ENCODE measurements around the gene TNFAIP8L3. TPM values are rescaled to one million over a fixed set of nuclear protein-coding genes. Genes with fewer than 3 reads are reported as not detected.

Gene TNFAIP8L3
- total RNA-seq, 1 experiment from 2014 or later: 0.07 TPM

DNA sequence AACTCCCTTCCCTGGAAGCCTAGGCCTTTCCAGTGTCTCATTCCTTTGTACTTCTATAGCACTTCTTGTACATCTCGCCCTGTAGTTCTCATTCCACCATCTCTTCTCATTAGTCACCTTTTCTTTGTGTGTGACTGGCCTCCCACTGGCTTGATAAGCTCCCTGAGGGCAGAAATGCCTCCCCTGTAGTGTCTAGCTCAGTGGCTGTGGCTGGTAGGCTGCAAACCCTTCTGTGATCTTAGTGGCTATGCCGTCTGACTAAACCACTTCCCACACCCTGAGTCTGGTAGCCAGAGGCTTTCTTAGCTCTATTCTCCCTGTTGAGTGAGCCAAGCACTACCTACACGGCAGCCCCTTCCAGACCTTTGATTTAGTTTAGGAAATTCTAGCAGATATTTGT, 24.4 kb upstream of the TNFAIP8L3 start:
- no peak for DNase-seq (ENCODE audit: extremely low read depth, low read depth)

DNA sequence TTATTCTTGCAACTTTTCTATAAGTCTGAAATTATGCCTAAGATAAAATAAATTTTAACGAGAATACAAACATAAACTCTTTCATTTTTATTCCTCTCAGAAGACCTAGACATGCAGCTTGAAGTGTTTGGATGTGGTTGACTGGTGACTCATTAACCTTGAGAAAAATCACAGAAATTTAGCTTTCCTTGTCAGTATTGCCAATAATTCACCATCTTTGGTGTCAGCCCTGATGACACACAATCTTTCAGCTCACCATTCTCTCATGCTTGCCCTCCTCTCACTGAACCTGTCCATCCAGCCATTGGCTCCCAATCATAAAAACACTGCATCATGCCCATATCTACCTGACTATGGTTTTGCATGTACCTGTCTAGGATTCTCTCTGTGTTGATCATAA, 22.6 kb upstream of the TNFAIP8L3 start:
- no peak for DNase-seq (ENCODE audit: extremely low read depth, low read depth)

DNA sequence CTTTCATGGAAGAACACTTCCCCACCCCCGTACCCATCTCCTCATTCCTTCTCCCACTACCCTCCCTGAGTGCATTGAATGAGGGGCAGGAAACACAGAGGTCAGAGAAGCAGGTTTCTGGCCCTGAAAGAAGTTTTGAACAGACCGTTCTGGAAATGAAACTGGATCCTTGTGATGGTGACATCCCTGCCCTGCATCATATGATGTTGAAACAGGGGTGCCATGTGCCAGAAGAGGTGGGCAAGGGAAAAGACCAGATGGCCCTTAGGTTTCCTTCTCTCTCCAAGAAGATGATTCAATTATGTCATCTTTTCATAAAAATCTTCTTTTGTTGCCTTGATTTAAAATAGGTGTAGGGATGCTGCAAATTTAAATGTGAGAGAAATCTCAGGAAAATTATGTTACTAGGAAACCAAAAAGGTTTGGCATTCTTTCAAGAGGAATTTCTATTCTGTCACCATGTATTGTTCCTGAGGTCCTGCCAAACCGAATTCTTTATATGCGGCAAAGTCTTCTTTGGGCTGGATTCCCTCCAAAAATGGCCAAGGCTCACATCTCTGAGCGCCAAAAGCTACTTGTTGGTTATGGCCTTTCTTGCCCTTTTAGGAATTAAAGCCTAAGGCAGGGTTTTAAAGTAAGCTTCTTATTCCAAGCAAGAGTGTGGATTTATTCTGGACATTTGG, 19.9 kb upstream of the TNFAIP8L3 start:
- no peak for DNase-seq (ENCODE audit: extremely low read depth, low read depth)

DNA sequence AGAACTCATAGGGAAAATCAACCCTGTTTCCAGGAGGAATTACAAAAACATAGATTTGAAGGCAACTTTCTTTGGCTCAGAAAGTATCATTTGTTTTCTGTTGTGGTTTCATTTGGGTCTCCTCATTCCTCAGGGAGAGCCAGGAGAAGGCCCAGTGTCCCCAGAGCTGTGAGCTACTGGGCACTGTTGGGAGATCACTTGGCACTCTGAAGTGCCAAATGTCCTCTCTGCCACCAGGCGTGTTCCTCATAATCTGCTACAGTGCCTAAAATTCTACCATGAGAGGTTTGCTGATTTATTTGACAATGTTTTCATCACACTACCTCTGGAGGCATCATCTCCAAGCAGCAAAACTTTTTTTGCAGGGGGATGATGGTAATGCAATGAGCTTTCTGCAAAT, 17.4 kb upstream of the TNFAIP8L3 start:
- no peak for DNase-seq (ENCODE audit: extremely low read depth, low read depth)

DNA sequence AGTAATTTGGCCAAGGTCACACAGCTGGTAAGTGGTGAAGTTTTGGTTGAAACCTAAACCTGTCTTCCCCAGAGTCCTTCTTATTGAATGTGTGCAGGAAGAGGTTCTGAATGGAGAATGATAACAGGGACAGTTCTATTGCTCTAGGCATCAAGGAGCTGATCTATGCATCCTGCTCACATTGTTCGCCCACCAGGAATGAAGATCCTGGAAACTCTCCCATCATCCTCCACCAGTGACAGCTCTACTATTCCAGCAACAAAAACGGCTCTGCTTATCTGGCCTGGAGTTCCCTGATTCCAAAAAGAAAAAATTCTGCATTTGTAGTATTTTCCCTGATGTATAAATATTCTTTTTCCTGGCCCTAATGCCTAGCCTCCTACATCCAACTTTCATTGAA, 16.4 kb upstream of the TNFAIP8L3 start:
- DNase-seq (ENCODE audit: extremely low read depth, low read depth): no peak

DNA sequence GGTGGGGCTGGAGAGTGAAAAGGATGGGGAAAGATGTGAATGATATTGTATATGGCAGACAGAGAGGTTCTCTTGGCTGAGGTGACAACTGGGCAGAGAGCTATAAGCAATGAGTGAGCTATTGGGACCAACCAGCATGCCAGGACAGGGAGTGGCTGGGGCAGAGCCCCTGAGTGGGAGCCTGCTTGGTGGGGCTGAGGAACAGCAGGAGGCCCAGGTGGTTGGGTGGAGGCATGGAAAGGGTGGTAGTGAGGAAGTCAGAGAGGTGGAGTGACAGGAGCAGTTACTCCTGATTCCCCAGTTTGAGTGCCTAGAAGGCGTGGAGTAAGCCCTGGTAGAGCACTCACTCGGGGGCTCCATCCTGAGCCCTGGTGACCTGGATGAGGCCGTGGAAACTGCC, 15.5 kb upstream of the TNFAIP8L3 start:
- no peak for DNase-seq (ENCODE audit: extremely low read depth, low read depth)

DNA sequence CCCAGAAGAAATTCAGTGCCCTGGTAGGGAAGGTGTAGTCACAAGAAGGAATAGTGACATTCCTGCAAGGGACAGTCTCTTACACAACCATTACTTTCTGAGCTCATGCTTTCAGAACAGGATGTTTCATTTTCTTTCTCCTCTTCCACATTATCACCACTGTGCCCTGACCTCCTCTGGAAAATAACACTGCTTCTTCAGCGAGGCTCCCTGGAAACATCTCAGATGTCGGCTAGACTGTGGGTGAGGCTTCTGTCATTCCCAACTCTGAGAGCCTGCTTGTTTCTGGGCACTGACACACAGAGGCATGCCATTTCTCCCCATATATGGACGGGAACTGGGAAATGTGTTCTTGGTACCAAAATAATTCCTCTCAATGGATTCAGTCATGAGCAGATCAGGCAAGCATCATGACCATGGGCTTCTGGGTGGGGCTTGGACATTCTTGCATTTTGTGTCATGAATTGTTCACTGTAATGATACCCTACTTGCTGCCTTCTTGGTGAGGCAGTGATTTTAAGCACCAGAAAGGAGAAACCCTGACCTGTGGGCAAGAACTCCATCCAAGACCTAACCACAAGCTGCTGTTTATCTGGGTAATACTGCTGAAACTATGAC, 14.3 kb upstream of the TNFAIP8L3 start:
- DNase-seq (ENCODE audit: extremely low read depth, low read depth): no peak

DNA sequence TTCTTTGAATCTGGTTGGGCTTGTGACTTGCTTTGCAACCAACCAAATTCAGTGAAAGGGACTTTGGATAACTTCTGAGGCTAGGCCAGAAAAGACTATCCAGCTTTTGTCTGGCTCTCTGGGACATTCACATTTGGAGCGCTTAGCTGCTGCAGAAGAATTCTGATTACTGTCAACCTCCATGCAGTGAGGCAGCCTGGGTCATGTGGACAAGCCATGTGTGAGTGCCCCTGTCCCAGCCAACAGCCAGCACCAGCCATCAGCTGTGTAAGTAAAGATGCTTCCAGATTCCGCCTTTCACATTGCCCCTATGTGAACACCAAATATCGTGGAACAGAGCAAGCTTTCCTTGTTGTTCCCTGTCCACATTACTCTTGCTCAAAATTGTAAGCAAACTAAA, 12.9 kb upstream of the TNFAIP8L3 start:
- DNase-seq (ENCODE audit: extremely low read depth, low read depth): no peak

DNA sequence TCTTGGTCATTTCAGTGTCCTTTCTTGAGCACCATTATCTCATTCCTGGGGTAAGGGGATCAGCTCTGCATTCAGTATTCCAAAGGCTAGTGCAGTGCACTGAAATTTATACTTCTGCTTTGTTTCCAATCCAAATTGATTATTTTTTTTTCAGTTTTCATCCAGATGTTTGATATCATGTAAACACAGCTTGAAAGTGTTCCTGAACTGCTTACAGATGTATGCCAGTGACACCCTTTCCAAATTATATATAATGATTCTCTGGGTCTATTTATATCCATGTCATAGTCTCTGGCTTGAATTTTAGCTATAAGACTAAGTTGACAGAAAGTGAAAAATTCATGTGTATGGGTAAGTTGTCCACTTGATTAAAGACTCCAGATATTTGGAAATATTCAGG, 11.8 kb upstream of the TNFAIP8L3 start:
- DNase-seq (ENCODE audit: extremely low read depth, low read depth): no peak

DNA sequence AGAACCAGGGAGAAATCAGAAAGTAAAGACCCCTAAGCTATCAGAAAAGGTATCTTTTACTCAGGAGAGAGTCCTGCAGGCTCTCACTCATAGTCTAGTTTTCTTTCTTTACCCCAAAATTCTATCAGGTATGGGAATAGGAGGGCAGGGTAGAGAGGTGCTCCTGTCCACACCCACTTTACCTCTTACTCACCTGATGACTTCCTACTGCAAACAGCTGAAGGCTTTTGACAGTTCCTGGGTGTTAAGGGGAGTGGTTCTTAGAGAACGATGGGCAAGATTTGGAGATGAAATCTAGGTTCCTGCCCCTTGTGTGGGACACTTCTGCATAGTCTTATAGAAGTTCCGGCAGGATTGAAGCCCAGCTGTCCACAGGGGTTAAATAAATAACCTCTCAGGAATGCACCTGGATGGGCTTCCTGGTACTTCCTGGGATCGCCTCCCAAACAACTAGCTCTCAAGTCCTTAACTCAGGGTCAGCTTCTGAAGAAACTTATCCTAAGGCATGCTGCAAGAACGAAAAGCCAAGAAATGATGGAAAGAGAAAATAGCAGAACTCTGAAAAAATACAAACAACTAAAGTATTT, 10.8 kb upstream of the TNFAIP8L3 start:
- no peak for DNase-seq (ENCODE audit: extremely low read depth, low read depth)

DNA sequence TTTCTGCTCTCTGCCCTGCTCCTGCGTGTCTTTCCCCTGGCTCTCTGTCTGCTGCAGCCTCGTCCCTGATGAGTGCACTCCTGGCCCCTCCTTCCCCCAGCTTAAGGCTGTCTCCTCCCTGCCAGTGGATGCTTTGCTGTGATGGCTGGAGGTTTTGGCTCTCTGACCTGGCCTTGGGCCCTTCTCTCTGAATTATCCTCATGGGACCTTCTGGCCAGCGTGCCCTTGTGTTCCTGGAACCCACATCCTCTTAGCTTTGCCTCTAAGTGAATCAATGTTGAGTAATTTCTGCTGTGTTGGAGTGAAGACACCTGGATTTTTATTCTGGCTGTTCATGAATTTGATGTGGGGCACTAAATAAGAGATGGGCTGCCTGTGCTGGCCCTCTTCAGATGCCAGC, 9.8 kb upstream of the TNFAIP8L3 start:
- DNase-seq (ENCODE audit: extremely low read depth, low read depth): no peak

DNA sequence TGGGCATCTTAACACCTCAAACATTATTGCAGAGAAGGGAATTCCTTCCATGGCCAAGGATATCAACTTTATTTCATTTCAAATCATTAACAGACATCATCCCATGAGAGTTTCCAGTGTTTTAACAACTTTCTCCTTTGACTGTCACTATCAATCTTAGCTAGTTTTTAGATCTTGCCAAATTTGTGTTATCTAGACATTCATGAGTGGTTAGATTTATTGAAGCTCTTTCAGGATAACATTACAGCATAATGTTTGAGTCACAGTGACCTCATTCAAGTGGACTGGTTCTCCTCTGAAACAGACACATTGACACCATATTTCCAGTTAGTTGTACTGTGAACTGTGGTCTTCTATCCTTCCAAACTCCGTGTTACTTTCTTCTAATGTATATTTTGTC, 8.6 kb upstream of the TNFAIP8L3 start:
- no peak for DNase-seq (ENCODE audit: extremely low read depth, low read depth)

DNA sequence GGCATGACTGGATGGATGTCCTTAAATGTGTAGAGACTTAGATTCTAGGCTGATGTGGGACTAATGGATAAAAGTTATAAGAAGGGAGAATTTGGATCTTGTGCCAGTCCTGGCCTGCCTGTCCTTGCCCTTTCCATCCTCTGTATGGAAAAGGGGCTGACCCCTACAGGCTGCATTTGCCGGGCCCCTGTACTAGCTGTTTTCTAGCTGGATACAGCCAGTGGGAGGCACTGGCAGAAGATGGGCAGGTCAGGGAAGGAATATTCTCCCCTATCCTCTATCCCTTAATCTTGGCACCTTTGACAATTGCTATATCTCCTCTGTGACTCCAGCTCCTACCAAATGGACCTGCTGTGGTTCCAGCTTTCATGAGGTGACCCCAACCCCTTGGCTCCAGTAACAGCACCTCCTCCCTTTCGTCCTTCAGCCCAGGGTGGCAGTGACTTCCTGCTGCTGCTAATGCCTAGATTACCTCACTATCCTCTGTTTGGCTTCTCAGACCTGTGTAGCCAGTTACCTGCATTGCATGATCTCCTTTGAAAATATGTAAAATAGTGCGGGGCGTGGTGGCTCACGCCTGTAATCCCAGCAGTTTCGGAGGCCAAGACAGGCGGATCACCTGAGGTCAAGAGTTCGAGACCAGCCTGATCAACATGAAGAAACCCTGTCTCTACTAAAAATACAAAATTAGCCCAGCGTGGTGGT, 6.2 kb upstream of the TNFAIP8L3 start:
- DNase-seq (ENCODE audit: extremely low read depth, low read depth): no peak

DNA sequence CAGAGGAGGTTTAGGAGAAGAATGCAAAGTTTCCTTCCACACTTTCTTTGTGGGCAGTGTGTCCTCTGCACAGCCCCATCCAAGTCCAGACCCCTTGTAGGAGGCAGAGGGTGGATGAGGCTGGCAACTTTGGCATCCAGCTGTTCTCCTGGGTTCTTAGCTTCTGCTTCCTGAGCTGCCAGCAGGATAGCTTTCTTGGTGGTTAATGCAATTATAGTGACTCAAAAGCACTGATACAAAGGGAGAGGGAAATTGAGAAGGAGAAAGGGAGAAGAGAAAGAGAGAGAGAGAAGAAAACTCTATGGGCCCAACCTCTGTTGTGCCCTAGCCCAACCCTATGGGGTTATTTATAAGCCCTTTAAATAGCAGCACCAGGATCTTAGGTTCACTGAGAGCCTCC, 4.5 kb upstream of the TNFAIP8L3 start:
- no peak for DNase-seq (ENCODE audit: extremely low read depth, low read depth)

DNA sequence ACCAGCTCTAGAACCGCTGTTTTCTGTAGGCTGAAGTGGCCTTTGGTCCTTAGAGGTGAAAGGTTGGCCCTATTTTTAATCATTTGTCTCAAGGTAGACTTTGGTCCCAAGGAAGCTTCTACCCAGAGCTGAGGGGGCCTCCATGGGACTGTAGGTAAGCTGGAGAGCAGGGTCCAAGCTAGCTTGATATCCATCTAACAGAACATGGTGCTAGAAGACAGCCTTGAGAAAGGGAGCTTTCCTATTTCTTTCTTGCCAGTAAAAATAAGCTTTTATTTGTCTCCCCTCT, 3.6 kb upstream of the TNFAIP8L3 start:
- DNase-seq (ENCODE audit: extremely low read depth, low read depth): no peak

DNA sequence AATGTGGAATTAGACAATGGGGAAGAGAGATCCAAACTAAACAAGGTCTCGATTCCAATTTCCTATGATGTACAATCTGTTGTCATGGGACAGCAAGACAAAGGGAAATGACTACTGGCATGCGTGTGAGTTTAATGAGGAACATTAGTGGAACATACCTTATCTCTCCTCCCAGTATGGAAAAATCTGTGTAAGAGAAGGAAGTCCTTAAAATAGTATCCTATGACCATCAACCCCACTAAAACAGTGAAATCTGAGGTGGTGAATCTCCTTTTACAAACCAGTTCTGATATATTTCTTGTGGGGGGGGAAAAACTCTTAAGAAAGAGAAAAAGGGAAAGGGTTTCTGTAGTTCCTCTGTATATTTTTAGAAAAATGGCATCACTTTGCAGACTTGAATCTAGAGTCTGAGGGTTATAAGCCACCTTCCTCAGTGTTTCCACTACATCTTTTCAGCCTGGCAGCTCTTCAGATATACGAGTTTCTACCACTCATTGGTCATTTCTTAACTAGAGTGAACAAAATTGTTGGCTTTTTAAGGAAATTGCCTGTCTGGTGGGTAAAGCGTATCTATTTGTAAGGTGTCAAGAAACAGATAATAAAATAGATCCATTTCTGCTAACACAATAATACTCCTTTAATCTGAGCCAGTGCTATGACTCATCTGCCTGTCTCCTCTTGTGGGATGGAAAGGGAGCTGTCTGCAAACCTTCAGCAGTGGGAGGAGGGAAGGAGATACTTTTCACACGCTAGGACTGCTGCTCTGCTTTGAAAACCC, 3.0 kb upstream of the TNFAIP8L3 start:
- DNase-seq (ENCODE audit: extremely low read depth, low read depth): no peak

DNA sequence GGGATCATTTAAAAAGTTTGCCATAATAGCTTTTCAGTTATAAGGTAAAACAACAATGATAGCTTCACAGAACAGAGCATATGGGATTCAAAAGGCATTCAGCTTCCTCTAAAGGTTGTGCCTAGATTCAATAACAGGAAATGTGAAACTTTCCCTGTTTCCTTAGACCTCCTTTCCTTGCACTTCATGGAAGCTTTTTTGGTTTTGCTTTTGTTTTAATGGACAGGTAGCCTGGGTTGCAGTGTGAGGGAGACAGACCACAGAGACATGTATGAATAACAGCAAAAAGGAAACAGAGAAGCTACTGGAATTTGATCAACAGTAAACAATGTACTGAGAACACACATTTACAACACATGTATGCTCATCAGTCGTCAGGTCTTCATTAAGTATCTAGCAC, 2.3 kb upstream of the TNFAIP8L3 start:
- no peak for DNase-seq (ENCODE audit: extremely low read depth, low read depth)

DNA sequence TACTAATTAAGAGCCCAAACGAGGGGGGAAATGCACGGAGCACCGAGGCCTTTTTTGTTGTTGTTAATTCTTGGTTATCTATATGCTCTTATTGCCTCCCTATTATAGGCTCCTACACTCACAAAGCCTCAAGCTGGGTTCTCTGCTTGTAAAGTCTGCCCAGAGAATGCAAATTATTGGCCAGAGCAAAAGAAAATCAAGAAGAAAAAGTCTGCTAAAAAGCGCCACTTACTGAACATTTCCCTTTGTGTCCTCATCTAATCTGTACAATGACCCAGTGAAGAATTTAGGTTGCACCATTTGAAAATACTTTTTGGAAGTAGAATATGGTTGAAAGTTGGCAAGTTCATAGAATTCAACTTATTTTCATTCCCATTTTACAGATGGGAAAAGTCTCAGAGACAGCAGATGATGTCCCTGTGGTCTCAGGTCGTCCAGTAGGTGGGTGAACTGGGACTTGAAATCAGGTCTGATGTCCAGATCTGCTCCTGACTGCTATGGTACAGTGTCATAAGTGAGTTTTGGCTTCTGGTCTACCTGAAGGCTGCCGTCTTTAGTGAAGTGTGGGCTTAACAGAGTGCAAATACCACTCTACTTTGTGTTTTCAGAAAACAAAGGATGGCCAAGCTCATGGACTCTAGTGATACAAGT, 1.1 kb upstream of the TNFAIP8L3 start:
- DNase-seq (ENCODE audit: extremely low read depth, low read depth): no peak

DNA sequence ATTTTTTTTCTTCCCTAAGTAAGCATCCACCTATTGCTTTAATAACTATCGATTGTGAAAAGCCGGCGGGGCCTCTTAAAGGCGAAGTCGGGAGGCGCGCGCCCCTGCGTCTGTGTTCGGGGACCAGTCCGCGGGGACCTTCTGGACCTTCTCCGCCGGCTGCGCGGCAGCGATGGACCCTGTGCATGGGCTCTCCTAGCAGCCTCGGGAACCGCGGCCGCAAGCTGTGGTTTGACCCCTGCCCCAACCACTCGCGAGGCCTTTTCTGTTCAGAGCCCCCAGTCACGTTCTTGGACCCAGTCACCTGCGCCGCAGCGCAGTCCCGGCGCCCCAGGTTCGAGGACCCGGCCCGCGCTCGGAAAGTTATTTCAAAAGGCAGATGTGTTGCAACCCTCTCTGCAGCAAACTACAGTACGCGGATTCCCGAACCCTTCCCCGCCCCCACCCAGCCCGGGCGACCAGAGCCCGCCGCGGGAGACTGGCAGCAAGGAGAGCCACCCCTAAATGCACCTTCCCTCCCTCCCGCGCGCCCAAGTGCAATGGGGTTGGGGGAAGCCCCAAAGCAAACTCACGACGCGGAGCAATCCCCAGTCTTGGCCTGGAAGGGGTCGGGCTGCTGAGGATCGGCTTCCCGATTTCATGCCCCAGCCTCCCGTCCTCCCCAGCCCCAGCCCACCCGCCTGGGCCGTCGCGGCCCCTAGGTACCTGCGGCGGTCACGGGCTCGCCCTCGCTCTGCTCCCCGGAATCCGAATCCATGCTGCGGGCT, 684 bp downstream of the TNFAIP8L3 start:
- DNase-seq (ENCODE audit: extremely low read depth, low read depth): no peak

DNA sequence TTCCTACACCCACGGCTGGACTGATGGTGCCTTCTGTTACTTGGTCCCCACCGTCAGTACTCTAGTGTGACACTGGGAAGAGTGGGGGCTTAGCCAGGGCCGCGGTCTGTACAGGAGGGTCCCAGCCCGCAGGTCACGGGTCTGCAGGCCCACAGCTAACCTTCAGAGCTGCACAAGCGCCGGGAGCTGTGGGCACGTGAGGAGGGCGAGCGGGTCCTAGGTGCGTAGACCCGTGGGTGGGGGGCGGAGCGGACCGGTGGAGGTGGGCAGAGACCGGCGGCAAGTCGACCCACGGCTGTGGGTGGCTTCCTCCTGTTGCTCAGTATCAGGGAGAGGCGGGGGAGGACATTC, 1.2 kb downstream of the TNFAIP8L3 start:
- no peak for DNase-seq (ENCODE audit: extremely low read depth, low read depth)
